HCT116 (cell line): ENCODE measurements around the gene TRAPPC4. TPM values are rescaled to one million over a fixed set of nuclear protein-coding genes. Genes with fewer than 3 reads are reported as not detected.

Experiments
- ATAC-seq: fragments of 200-7000 bp; cut with Tn5 transposase; 2 replicates; pipeline ENCODE4 v1.9.1; 2020; ENCODE audit warnings: mild to moderate bottlenecking, moderate library complexity
- BruUV-seq: library from RNA; stranded (reverse); fragments of 400-500 nt; replicated peaks from 2 replicates; lab custom pipeline; 2021; lab: Mats Ljungman, UMichigan
- CTCF ChIA-PET: fragments of 300-600 bp; sonication (Branson Sonifier 250); formaldehyde crosslinking; loops from one replicate; lab custom pipeline; 2021; ENCODE audit warnings: antibody characterized with exemption; lab: Charles Lee
- POLR2A ChIA-PET: fragments of 300-600, 350-600 bp; sonication (Branson Sonifier 250); formaldehyde crosslinking; loops from one replicate; lab custom pipeline; 2021; ENCODE audit warnings: antibody characterized with exemption; lab: Charles Lee
- RAD21 ChIA-PET, 2 experiments: fragments of 300-600 bp; sonication (Branson Sonifier 250); formaldehyde crosslinking; loops; one replicate each; lab custom pipeline; 2023; ENCODE audit warnings: low total read pairs in 2 of 2; ENCODE audit not compliant: uncharacterized antibody in 2 of 2, unreplicated experiment in 2 of 2, low non-redundant PET in 1 of 2; lab: Charles Lee
- DNase-seq: peaks from one replicate; pipeline ENCODE4 v3.0.0-alpha.2; 2010; ENCODE audit warnings: low read depth, low spot score
- H2AFZ ChIP-seq: fragments of 200-600 bp; shearing (Covaris generic), sonication (generic); 2 replicates; pipeline ENCODE4 v1.6.1; 2017; ENCODE audit warnings: low read depth, mixed run types, mixed read lengths, antibody characterized with exemption, low read length; ENCODE audit not compliant: poor library complexity, severe bottlenecking
- H3K27ac ChIP-seq: 2 replicates; pipeline ENCODE4 v1.5.1; 2012; ENCODE audit warnings: low read depth, low read length
- H3K27me3 ChIP-seq: fragments of 200-600 bp; sonication (generic); 2 replicates; pipeline ENCODE4 v1.6.1; 2016; ENCODE audit warnings: mixed run types, low read length, mixed read lengths; ENCODE audit not compliant: insufficient read depth
- H3K36me3 ChIP-seq, 2 experiments: fragments of 200-500 bp in 1 of 2; fragments of 200-600 bp in 1 of 2; sonication (Bioruptor generic) in 1 of 2; sonication (generic) in 1 of 2; 2 replicates each; pipeline versions ENCODE4 v1.5.1 to v1.6.1; 2014 to 2016; ENCODE audit warnings: low read length in 2 of 2, inconsistent platforms in 1 of 2, mixed read lengths in 1 of 2, mixed run types in 1 of 2; ENCODE audit not compliant: insufficient read depth in 2 of 2, control insufficient read depth in 1 of 2
- H3K4me1 ChIP-seq, 2 experiments: fragments of 200-600 bp in 1 of 2; sonication (generic) in 1 of 2; 2 replicates each; pipeline versions ENCODE4 v1.5.1 to v1.6.1; 2012 to 2017; ENCODE audit warnings: low read length in 2 of 2, inconsistent platforms in 1 of 2, mild to moderate bottlenecking in 1 of 2, mixed read lengths in 1 of 2, mixed run types in 1 of 2, moderate library complexity in 1 of 2; ENCODE audit not compliant: insufficient read depth in 2 of 2, control insufficient read depth in 1 of 2
- H3K4me2 ChIP-seq: fragments of 200-600 bp; sonication (generic); 2 replicates; pipeline ENCODE4 v1.6.1; 2017; ENCODE audit warnings: mixed run types, low read length, mixed read lengths
- H3K4me3 ChIP-seq, 2 experiments: fragments of 200-600 bp in 1 of 2; sonication (generic) in 1 of 2; replicated peaks in 1 of 2; 2 replicates each; pipeline ENCODE4 v1.5.1; 2011 to 2016; ENCODE audit warnings: low read length in 2 of 2, control low read depth in 1 of 2, low read depth in 1 of 2, mild to moderate bottlenecking in 1 of 2, mixed read lengths in 1 of 2, mixed run types in 1 of 2
- H3K79me2 ChIP-seq: fragments of 200-600 bp; sonication (generic); 2 replicates; pipeline ENCODE4 v1.6.1; 2017; ENCODE audit warnings: mild to moderate bottlenecking, mixed run types, low read length, moderate library complexity, mixed read lengths; ENCODE audit not compliant: insufficient read depth
- H3K9ac ChIP-seq: fragments of 200-600 bp; sonication (generic); 2 replicates; pipeline ENCODE4 v1.6.1; 2016; ENCODE audit warnings: low read length, mixed read lengths
- H3K9me2 ChIP-seq: fragments of 200-600 bp; sonication (generic), shearing (Covaris generic); 2 replicates; pipeline ENCODE4 v1.6.1; 2017; ENCODE audit warnings: mixed run types, mild to moderate bottlenecking, moderate library complexity; ENCODE audit not compliant: insufficient read depth
- H3K9me3 ChIP-seq, 2 experiments: fragments of 200-500 bp in 1 of 2; fragments of 200-600 bp in 1 of 2; sonication (Bioruptor generic) in 1 of 2; sonication (generic) in 1 of 2; 2 replicates each; pipeline ENCODE4 v1.6.1; 2014 to 2017; ENCODE audit warnings: low read length in 2 of 2, mixed read lengths in 2 of 2, inconsistent platforms in 1 of 2, low read depth in 1 of 2, mild to moderate bottlenecking in 1 of 2, mixed run types in 1 of 2, moderate library complexity in 1 of 2; ENCODE audit not compliant: control insufficient read depth in 1 of 2, insufficient read depth in 1 of 2
- H4K20me1 ChIP-seq: fragments of 200-600 bp; sonication (generic), shearing (Covaris generic); 2 replicates; pipeline ENCODE4 v1.6.1; 2017; ENCODE audit warnings: mixed run types, mild to moderate bottlenecking, moderate library complexity; ENCODE audit not compliant: insufficient read depth
- ATF3 ChIP-seq: IDR thresholded peaks from 2 replicates; pipeline ENCODE4 v1.6.1; 2012
- CBX3 ChIP-seq: IDR thresholded peaks from 2 replicates; pipeline ENCODE4 v1.6.1; 2012; ENCODE audit warnings: low read depth
- CTCF ChIP-seq, 3 experiments: fragments of 200-600 bp in 1 of 3; sonication (generic) in 1 of 3; IDR thresholded peaks in 2 of 3; conservative IDR thresholded peaks in 1 of 3; 2 replicates each; pipeline ENCODE4 v1.5.1; 2012 to 2017; ENCODE audit warnings: low read depth in 2 of 3, low read length in 2 of 3, antibody characterized with exemption in 1 of 3, borderline replicate concordance in 1 of 3, control low read depth in 1 of 3, mild to moderate bottlenecking in 1 of 3, mixed read lengths in 1 of 3, mixed run types in 1 of 3, moderate library complexity in 1 of 3; ENCODE audit not compliant: insufficient read depth in 1 of 3
- ELF1 ChIP-seq: IDR thresholded peaks from 2 replicates; pipeline ENCODE4 v1.6.1; 2012; ENCODE audit warnings: low read depth, borderline replicate concordance
- EZH2 ChIP-seq: fragments of 200-600 bp; sonication (generic); IDR thresholded peaks from 2 replicates; pipeline ENCODE4 v1.6.1; 2017; ENCODE audit warnings: antibody characterized with exemption, mixed run types
- EZH2phosphoT487 ChIP-seq: fragments of 200-600 bp; IDR thresholded peaks from 2 replicates; pipeline ENCODE4 v1.6.1; 2018; ENCODE audit warnings: antibody characterized with exemption, borderline replicate concordance
- FOSL1 ChIP-seq: IDR thresholded peaks from 2 replicates; pipeline ENCODE4 v1.6.1; 2012; ENCODE audit warnings: low read depth
- JUND ChIP-seq: IDR thresholded peaks from 2 replicates; pipeline ENCODE4 v1.6.1; 2012
- POLR2A ChIP-seq: IDR thresholded peaks from 2 replicates; pipeline ENCODE4 v1.7.0; 2011; ENCODE audit warnings: borderline replicate concordance; ENCODE audit not compliant: insufficient read depth, insufficient read length; ENCODE audit errors: extremely low read depth
- POLR2AphosphoS5 ChIP-seq: IDR thresholded peaks from 2 replicates; pipeline ENCODE4 v1.6.1; 2011; ENCODE audit warnings: mild to moderate bottlenecking, low read depth, low read length, moderate library complexity
- SIN3A ChIP-seq: IDR thresholded peaks from 2 replicates; pipeline ENCODE4 v1.6.1; 2012; ENCODE audit warnings: low read depth
- TCF7L2 ChIP-seq: IDR thresholded peaks from 2 replicates; pipeline ENCODE4 v1.7.0; 2011; ENCODE audit warnings: borderline replicate concordance, inconsistent platforms; ENCODE audit not compliant: insufficient read depth, insufficient read length; ENCODE audit errors: extremely low read depth
- YY1 ChIP-seq: IDR thresholded peaks from 2 replicates; pipeline ENCODE4 v1.6.1; 2011; ENCODE audit warnings: low read length, low read depth, moderate library complexity, mild to moderate bottlenecking; ENCODE audit not compliant: insufficient replicate concordance; ENCODE audit errors: extremely low read depth
- ZNF274 ChIP-seq: fragments of 200-500 bp; sonication (Bioruptor generic); IDR thresholded peaks from 2 replicates; pipeline ENCODE4 v1.6.1; 2014; ENCODE audit warnings: mild to moderate bottlenecking, low read depth, low read length, inconsistent platforms
- intact Hi-C: fragments of 100-400 bp; cut with micrococcal nuclease; formaldehyde crosslinking; loops from 2 replicates; pipeline ENCODE4 v1.10.0; 2022
- total RNA-seq: library from RNA; stranded (reverse); gene quantifications from one replicate; pipeline ENCODE4 v1.2.1, GENCODE V29; 2021; ENCODE audit not compliant: unreplicated experiment
- TF ChIP-seq, protein P1 (sequence below): IDR thresholded peaks from 2 replicates; pipeline ENCODE4 v1.6.1; 2012

The TRAPPC4 gene
- total RNA-seq, 1 experiment from 2014 or later = 61.6 TPM

DNA sequence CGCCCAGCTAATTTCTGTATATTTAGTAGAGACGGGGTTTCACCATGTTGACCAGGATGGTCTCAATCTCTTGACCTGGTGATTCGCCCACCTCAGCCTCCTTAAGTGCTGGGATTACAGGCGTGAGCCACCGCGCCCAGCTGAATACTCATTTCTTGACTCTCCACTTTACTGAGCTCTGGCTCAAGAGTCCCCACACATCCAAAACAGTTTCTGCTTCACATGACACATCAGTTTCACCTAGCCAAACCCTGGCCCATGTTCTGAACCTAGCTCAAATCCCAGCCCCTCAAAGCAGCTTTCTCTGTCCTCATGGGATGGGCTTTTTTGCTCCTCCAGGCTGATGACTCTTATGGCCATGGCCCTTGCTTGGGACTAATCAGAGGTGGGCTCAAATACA, 28.6 kb downstream of the TRAPPC4 start:
- DNase-seq (no peak), ATAC-seq (no peak)
- H3K79me2 ChIP-seq = no peaks in the 10 kb centered on the region
- H3K27ac ChIP-seq = no peak overlapping the region
- ChIA-PET POLR2A (no interaction called here), CTCF (no interaction called here), RAD21 (no interaction called here)
- intact Hi-C loops = no loop called here
- H4K20me1 ChIP-seq = no peaks in the 10 kb centered on the region
- TF ChIP-seq ZNF274 = no peak
- no peak for TF ChIP-seq YY1
- no peak for TF ChIP-seq CTCF (IDR thresholded peaks at IDR 0.05 in 2 of 3, conservative IDR thresholded peaks at IDR 0.05 in 1 of 3; ENCODE audit: borderline replicate concordance in 1 of 3, insufficient read depth in 1 of 3, low read depth in 2 of 3, low read length in 2 of 3)
- TF ChIP-seq CBX3 = no peak
- TF ChIP-seq, protein P1, sequence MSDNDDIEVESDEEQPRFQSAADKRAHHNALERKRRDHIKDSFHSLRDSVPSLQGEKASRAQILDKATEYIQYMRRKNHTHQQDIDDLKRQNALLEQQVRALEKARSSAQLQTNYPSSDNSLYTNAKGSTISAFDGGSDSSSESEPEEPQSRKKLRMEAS = no peak
- no peak for TF ChIP-seq TCF7L2
- no peak for TF ChIP-seq POLR2AphosphoS5
- TF ChIP-seq ATF3 = no peak
- TF ChIP-seq POLR2A = no peak
- no peak for TF ChIP-seq EZH2phosphoT487
- no peak for TF ChIP-seq SIN3A
- TF ChIP-seq EZH2 = no peak
- TF ChIP-seq FOSL1 = no peak
- TF ChIP-seq ELF1 = no peak
- no peak for TF ChIP-seq JUND
- H3K9me3 ChIP-seq = no peaks in the 10 kb centered on the region
- H3K9me2 ChIP-seq = no peaks in the 10 kb centered on the region
- H3K4me3 ChIP-seq = no peak overlapping the region
- no TSS peak for BruUV-seq
- H3K36me3 ChIP-seq = peaks cover 47 to 48% of the 10 kb centered on the region in 2 experiments
- no peaks in the 10 kb centered on the region for H3K4me1 ChIP-seq
- H3K9ac ChIP-seq = no peak overlapping the region
- no peak overlapping the region for H2AFZ ChIP-seq
- H3K27me3 ChIP-seq = no peaks in the 10 kb centered on the region
- no peak overlapping the region for H3K4me2 ChIP-seq
